ENCODE results near the gene HBM.

DNA sequence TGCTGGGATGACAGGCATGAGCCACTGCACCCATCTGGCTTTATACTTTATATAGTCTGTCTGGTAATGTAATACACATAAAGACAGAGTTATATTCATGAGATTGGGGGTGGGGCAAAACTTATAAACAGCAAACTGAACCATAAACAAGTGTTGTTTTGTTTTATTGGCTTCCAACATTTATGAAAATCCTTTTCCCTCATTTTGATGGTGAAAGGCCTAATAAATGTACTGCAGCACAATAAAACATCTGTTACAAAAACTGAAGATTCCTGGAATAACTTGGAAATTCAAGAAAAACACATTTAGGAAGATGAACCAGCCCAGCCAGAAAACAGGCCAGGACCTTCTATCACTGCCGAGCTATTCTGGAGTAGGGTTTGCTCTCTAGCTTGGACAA, 43.4 kb upstream of the HBM start:
- TF ChIP-seq, protein P1, sequence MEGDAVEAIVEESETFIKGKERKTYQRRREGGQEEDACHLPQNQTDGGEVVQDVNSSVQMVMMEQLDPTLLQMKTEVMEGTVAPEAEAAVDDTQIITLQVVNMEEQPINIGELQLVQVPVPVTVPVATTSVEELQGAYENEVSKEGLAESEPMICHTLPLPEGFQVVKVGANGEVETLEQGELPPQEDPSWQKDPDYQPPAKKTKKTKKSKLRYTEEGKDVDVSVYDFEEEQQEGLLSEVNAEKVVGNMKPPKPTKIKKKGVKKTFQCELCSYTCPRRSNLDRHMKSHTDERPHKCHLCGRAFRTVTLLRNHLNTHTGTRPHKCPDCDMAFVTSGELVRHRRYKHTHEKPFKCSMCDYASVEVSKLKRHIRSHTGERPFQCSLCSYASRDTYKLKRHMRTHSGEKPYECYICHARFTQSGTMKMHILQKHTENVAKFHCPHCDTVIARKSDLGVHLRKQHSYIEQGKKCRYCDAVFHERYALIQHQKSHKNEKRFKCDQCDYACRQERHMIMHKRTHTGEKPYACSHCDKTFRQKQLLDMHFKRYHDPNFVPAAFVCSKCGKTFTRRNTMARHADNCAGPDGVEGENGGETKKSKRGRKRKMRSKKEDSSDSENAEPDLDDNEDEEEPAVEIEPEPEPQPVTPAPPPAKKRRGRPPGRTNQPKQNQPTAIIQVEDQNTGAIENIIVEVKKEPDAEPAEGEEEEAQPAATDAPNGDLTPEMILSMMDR (IDR thresholded peaks at IDR 0.05), result no peak
- TF ChIP-seq POLR2A (IDR thresholded peaks at IDR 0.05), result no peak

Data from heart left ventricle (tissue), 13 donors.